Peyer's patch (tissue), 4 donors: ENCODE measurements around the gene OCA2. TPM values are rescaled to one million over a fixed set of nuclear protein-coding genes. Genes with fewer than 3 reads are reported as not detected.
"Not testable (repeated sequence)": the region's sequence is repeated elsewhere in the genome, so short reads cannot be mapped to it uniquely, and the experiment has no call there.

Experiments used
- DNase-seq, 3 donors: peaks; one replicate each; pipeline ENCODE4 v3.0.0-alpha.2; 2017 to 2019
- H3K27ac ChIP-seq, 4 donors: fragments of 200-600 bp; sonication (generic); one replicate each; pipeline ENCODE4 v1.5.1; 2016 to 2019
- H3K27me3 ChIP-seq, 2 donors: fragments of 200-600 bp; sonication (generic); one replicate each; pipeline ENCODE4 v1.5.1; 2019
- H3K36me3 ChIP-seq, 3 donors: fragments of 200-600 bp; sonication (generic); one replicate each; pipeline ENCODE4 v1.5.1; 2016 to 2019
- H3K4me1 ChIP-seq, 4 donors: fragments of 200-600 bp; sonication (generic); one replicate each; pipeline ENCODE4 v1.5.1; 2016 to 2019
- H3K4me3 ChIP-seq, 4 donors: fragments of 200-600 bp; sonication (generic); 1 replicate in 3 of 4; 2 replicates in 1 of 4; pipeline ENCODE4 v1.5.1; 2016 to 2019; ENCODE audit warnings: mild to moderate bottlenecking in 1 of 4
- H3K9me3 ChIP-seq, 4 donors: fragments of 200-600 bp; sonication (generic); one replicate each; pipeline ENCODE4 v1.5.1; 2016 to 2019; ENCODE audit warnings: mild to moderate bottlenecking in 1 of 4
- CTCF ChIP-seq, 6 experiments: fragments of 450-650 bp in 4 of 6; fragments of 200-600 bp in 2 of 6; sonication (generic) in 1 of 6; IDR thresholded peaks; one replicate each; pipeline ENCODE4 v1.5.1; 2017 to 2019; ENCODE audit warnings: antibody characterized with exemption in 6 of 6, mild to moderate bottlenecking in 3 of 6, moderate library complexity in 1 of 6
- POLR2A ChIP-seq, 2 donors: fragments of 450-650 bp; IDR thresholded peaks; one replicate each; pipeline ENCODE4 v1.5.1; 2017; ENCODE audit warnings: antibody characterized with exemption in 2 of 2, mild to moderate bottlenecking in 2 of 2, moderate library complexity in 2 of 2
- total RNA-seq, 4 donors: library from RNA; depleted of rRNA; stranded (reverse); fragments of >200 nt; gene quantifications; one replicate each; pipeline ENCODE4 v1.1.0, GENCODE V29; 2016

Gene OCA2
- total RNA-seq, 4 donors from 2014 or later = 1.4 to 3.0 TPM; not detected in 2

- H3K9me3 ChIP-seq = no peaks in the 10 kb centered on the region
- no peak overlapping the region for H3K4me3 ChIP-seq
- H3K27me3 ChIP-seq = no peaks in the 10 kb centered on the region
- H3K36me3 ChIP-seq = no peaks in the 10 kb centered on the region
- H3K27ac ChIP-seq = no peak overlapping the region
- DNase-seq = no peak
- TF ChIP-seq POLR2A (IDR thresholded peaks at IDR 0.05) = no peak
- TF ChIP-seq CTCF (IDR thresholded peaks at IDR 0.05) = no peak
- H3K4me1 ChIP-seq = no peaks in the 10 kb centered on the region
Measured at GRCh38 chr15:28012231-28012630, 86.9 kb downstream of the OCA2 start.

- not testable (repeated sequence) for H3K9me3 ChIP-seq, H3K36me3 ChIP-seq, DNase-seq, H3K27ac ChIP-seq, H3K27me3 ChIP-seq, H3K4me1 ChIP-seq, H3K4me3 ChIP-seq
Measured at GRCh38 chr15:28008175-28008574, 90.9 kb downstream of the OCA2 start.

GRCh38 chr15:28006116-28006905 lies 92.8 kb downstream of the OCA2 start:
- Histone ChIP-seq H3K27ac (no peak overlapping the region), H3K4me3 (no peak overlapping the region), H3K4me1 (no peaks in the 10 kb centered on the region), H3K9me3 (no peaks in the 10 kb centered on the region), H3K36me3 (no peaks in the 10 kb centered on the region), H3K27me3 (no peaks in the 10 kb centered on the region)
- no peak for DNase-seq
- no peak for TF ChIP-seq POLR2A (IDR thresholded peaks at IDR 0.05)
- no peak for TF ChIP-seq CTCF (IDR thresholded peaks at IDR 0.05)

- Histone ChIP-seq H3K9me3 (no peaks in the 10 kb centered on the region), H3K4me1 (no peaks in the 10 kb centered on the region), H3K27me3 (no peaks in the 10 kb centered on the region), H3K36me3 (no peaks in the 10 kb centered on the region), H3K4me3 (no peak overlapping the region), H3K27ac (no peak overlapping the region)
- TF ChIP-seq POLR2A (IDR thresholded peaks at IDR 0.05) = no peak
- TF ChIP-seq CTCF (IDR thresholded peaks at IDR 0.05) = no peak
- no peak for DNase-seq
Measured at GRCh38 chr15:28005004-28005527, 94.0 kb downstream of the OCA2 start.

GRCh38 chr15:28004143-28005003 lies 94.7 kb downstream of the OCA2 start:
- TF ChIP-seq POLR2A (IDR thresholded peaks at IDR 0.05) = no peak
- no peak for TF ChIP-seq CTCF (IDR thresholded peaks at IDR 0.05)
- H3K4me1 ChIP-seq = no peaks in the 10 kb centered on the region
- no peaks in the 10 kb centered on the region for H3K9me3 ChIP-seq
- no peak overlapping the region for H3K4me3 ChIP-seq
- H3K27ac ChIP-seq = no peak overlapping the region
- DNase-seq = no peak
- H3K27me3 ChIP-seq = no peaks in the 10 kb centered on the region
- no peaks in the 10 kb centered on the region for H3K36me3 ChIP-seq
